Epithelial cell of proximal tubule (primary cell): ENCODE measurements around the gene DDX28. TPM values are rescaled to one million over a fixed set of nuclear protein-coding genes. Genes with fewer than 3 reads are reported as not detected.
"Not testable (repeated sequence)": the region's sequence is repeated elsewhere in the genome, so short reads cannot be mapped to it uniquely, and the experiment has no call there.

ENCODE experiments used
- DNase-seq: peaks from one replicate; pipeline ENCODE4 v3.0.0-alpha.2; 2011; ENCODE audit warnings: low read depth
- H3K4me3 ChIP-seq: 2 replicates; pipeline ENCODE4 v1.5.1; 2011; ENCODE audit warnings: low read depth, mild to moderate bottlenecking, low read length
- total RNA-seq: library from RNA; depleted of rRNA; stranded (reverse); fragments of >200 nt; gene quantifications from 2 replicates; pipeline ENCODE4 v1.2.3, GENCODE V29; 2015
- TF ChIP-seq, protein P1 (sequence below): conservative IDR thresholded peaks from 2 replicates; pipeline ENCODE4 v1.5.1; 2012; ENCODE audit warnings: low read depth, mild to moderate bottlenecking, low read length

The DDX28 gene
- total RNA-seq, 1 donor from 2014 or later: 5.3 TPM

DNA sequence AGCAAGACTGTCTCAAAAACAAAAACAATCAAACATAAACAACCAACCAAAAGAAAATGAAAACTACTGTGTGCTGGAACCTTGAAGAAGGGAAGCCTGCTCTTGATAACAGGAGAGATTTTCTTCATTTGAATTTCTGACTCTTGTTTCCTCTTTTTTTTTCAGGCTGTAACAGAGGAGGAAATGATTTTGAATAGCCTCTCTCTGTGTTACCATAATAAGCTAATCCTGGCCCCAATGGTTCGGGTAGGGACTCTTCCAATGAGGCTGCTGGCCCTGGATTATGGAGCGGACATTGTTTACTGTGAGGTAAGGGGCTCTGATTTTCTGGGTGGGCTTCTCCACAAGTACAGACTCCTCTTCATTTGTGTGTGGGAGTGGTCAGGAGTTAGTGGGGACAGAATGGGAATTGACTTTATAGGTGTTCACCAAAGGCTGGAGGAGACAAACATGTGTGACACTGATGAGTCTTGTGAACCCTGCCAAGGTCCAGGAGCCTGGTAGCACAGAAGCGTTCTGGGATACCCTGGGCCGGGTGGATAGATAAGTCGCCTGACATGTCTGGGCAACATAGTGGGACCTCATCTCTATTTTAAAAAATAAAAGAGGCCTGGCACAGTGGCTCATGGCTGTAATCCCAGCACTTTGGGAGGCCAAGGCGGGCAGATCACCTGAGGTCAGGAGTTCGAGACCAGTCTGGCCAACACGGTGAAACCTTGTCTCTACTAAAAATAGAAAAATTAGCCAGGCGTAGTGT is 15.0 kb upstream of the DDX28 start:
- TF ChIP-seq, protein P1, sequence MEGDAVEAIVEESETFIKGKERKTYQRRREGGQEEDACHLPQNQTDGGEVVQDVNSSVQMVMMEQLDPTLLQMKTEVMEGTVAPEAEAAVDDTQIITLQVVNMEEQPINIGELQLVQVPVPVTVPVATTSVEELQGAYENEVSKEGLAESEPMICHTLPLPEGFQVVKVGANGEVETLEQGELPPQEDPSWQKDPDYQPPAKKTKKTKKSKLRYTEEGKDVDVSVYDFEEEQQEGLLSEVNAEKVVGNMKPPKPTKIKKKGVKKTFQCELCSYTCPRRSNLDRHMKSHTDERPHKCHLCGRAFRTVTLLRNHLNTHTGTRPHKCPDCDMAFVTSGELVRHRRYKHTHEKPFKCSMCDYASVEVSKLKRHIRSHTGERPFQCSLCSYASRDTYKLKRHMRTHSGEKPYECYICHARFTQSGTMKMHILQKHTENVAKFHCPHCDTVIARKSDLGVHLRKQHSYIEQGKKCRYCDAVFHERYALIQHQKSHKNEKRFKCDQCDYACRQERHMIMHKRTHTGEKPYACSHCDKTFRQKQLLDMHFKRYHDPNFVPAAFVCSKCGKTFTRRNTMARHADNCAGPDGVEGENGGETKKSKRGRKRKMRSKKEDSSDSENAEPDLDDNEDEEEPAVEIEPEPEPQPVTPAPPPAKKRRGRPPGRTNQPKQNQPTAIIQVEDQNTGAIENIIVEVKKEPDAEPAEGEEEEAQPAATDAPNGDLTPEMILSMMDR: no peak
- no peak overlapping the region for H3K4me3 ChIP-seq
- no peak for DNase-seq

DNA sequence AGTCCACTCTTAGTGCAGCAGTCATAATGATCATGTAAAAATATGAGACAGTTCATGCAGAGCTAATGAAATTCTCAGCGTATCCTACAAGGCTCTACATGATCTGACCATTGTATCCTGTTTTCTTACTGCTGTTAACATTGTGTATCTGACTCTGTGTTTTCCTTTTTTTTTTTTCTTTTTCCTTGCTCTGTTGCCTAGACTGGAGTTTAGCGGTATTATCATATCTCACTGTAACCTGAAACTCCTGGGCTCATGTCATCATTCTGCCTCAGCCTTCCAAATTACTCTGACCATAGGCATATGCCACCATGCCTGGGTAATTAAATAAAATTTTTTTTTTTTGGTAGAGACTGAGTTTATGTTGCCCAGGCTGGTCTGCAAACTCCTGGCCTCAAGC is 12.2 kb upstream of the DDX28 start:
- DNase-seq: no peak
- TF ChIP-seq, protein P1: no peak
- H3K4me3 ChIP-seq: no peak overlapping the region

DNA sequence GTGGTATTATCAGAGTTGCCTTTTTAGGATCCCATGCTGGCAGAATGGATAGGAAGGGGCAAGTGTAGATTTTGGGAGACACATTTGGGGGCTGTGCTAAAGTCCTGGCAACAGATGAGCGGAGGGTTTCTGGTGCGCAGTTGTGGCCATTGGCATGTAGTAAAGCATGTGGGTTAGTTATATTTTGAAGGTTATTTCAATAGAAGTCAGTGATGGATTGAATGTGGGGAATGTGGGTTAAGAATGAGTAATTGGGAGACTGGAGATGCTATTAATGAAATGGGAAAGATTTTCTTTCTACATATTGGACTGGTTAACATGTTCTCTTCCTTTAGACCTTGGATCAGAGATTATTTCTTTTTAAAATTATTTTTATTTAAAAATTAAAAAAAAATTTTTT is 10.1 kb upstream of the DDX28 start:
- DNase-seq: no peak
- no peak overlapping the region for H3K4me3 ChIP-seq
- TF ChIP-seq, protein P1: no peak

DNA sequence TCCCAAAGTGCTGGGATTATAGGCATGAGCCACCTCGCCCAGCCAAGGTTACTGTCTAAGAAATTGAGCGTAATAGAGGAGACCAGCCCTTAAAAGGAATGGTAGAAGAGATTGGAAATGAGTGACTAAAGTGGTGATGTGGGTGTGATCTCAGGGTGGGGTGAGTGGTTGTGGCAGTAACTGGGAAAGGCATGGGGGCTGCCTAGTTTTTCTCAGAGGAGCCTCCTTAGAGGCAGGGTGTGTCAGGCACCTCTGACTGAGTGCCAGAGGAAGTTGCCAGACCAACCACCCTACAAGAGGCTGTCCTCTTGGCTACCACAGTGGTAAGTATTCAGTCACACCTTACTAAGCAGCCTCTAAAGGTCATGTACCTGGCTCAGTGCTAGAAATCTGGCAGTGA is 8.9 kb upstream of the DDX28 start:
- TF ChIP-seq, protein P1: no peak
- no peak overlapping the region for H3K4me3 ChIP-seq
- no peak for DNase-seq

DNA sequence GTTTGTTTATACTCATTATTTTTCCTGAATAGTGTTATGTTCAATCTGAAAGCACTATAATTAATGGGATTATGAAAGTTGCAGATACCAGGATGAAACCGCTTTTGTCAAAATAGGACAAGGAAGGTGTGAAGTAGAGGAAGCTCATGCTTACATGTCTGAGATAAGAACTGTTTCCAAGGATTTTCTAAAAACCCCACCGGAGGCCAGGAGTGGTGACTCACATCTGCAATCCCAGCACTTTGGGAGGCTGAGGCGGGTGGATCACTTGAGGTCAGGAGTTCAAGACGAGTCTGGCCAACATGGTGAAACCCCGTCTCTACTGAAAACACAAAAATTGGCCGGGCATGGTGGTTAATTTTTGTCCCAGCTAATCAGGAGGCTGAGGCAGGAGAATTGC is 7.1 kb upstream of the DDX28 start:
- not testable (repeated sequence) for DNase-seq, H3K4me3 ChIP-seq

DNA sequence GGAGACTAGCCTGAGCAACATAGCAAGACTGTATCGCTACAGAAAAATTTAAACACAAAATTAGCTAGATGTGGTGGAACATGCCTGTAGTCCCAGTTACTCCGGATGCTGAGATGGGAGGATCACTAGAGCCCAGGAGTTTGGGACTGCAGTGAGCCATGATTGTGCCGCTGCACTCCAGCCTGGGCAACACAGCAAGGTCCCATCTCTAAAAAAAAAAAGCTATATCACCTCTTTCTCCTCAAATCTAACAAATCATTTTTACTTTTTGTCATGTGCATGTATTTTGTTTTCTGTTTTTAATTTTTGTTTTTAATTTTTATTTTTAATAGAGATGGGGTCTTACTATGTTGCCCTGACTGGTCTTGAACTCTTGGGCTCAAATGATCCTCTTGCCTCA is 6.0 kb upstream of the DDX28 start:
- H3K4me3 ChIP-seq: no peak overlapping the region
- TF ChIP-seq, protein P1: no peak
- DNase-seq: no peak

DNA sequence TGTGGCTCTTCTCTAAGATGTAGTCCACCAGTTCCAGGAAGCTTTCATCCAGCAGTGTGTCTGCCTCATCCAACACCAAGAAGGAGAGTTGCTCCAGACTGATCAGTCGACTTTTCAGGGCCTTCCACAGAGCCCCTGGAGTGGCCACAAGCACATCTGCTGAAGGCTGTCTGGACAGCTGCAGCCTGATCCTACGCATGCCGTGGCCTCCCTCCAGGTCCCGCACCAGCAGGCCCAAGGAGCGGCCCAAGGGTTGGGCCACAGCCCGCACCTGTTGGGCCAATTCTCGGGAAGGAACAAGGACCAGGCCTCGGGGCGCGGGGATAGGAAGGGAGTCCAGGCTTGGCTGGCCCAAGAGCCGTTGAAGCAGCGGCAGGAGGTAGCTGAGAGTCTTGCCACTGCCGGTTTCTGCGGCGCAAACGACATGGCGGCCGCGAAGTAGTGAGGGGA is 729 bp downstream of the DDX28 start:
- no peak for DNase-seq

More for the DNA sequence above, 729 bp downstream of the DDX28 start:
- TF ChIP-seq, protein P1: no peak
- H3K4me3 ChIP-seq: peak overlapping the region; percentile 96
